GM19043 (cell line): ENCODE data around the gene DNAH8.

Source experiments
- ATAC-seq: cut with Tn5 transposase; IDR thresholded peaks from one replicate; pipeline ENCODE4 v1.9.1; 2021; ENCODE audit warnings: low read depth; ENCODE audit not compliant: unreplicated experiment

Gene DNAH8

GRCh38 chr6:38997128-38997761 lies 282.1 kb downstream of the DNAH8 start:
- no peak for ATAC-seq

GRCh38 chr6:39003072-39003471 lies 288.0 kb downstream of the DNAH8 start:
- ATAC-seq = no peak

GRCh38 chr6:39003492-39003891 lies 288.4 kb downstream of the DNAH8 start:
- no peak for ATAC-seq

- no peak for ATAC-seq
Observed at GRCh38 chr6:39004801-39005200, 289.7 kb downstream of the DNAH8 start.

GRCh38 chr6:39005774-39006173 lies 290.7 kb downstream of the DNAH8 start:
- no peak for ATAC-seq

- ATAC-seq = no peak
Observed at GRCh38 chr6:39007575-39007974, 292.5 kb downstream of the DNAH8 start.

- ATAC-seq = no peak
Observed at GRCh38 chr6:39008737-39009136, 293.6 kb downstream of the DNAH8 start.

GRCh38 chr6:39009476-39009875 lies 294.4 kb downstream of the DNAH8 start:
- ATAC-seq = no peak

GRCh38 chr6:39016839-39017546 lies 301.9 kb downstream of the DNAH8 start:
- ATAC-seq = no peak

- ATAC-seq = no peak
Observed at GRCh38 chr6:39017547-39017880, 302.4 kb downstream of the DNAH8 start.

GRCh38 chr6:39018103-39018502 lies 303.0 kb downstream of the DNAH8 start:
- no peak for ATAC-seq

GRCh38 chr6:39020136-39020535 lies 305.0 kb downstream of the DNAH8 start:
- ATAC-seq = no peak

- no peak for ATAC-seq
Observed at GRCh38 chr6:39021041-39021440, 305.9 kb downstream of the DNAH8 start.

GRCh38 chr6:39021779-39022178 lies 306.7 kb downstream of the DNAH8 start:
- no peak for ATAC-seq

GRCh38 chr6:39026175-39026574 lies 311.1 kb downstream of the DNAH8 start:
- ATAC-seq = no peak

- ATAC-seq = peak; percentile 66
Observed at GRCh38 chr6:39029156-39030011, 314.3 kb downstream of the DNAH8 start.

GRCh38 chr6:39035681-39036080 lies 320.6 kb downstream of the DNAH8 start:
- no peak for ATAC-seq

GRCh38 chr6:39037082-39037508 lies 322.0 kb downstream of the DNAH8 start:
- ATAC-seq = no peak

- ATAC-seq = no peak
Observed at GRCh38 chr6:39037707-39038106, 322.6 kb downstream of the DNAH8 start.

GRCh38 chr6:39040080-39040673 lies 325.1 kb downstream of the DNAH8 start:
- no peak for ATAC-seq

- ATAC-seq = no peak
Observed at GRCh38 chr6:39041072-39041471, 326.0 kb downstream of the DNAH8 start.
